ENCODE data around the gene ITGB2. TPM values are rescaled to one million over a fixed set of nuclear protein-coding genes. Genes with fewer than 3 reads are reported as not detected.

The ITGB2 gene
- total RNA-seq, 1 donor from 2014 or later = 0.15 TPM

DNA sequence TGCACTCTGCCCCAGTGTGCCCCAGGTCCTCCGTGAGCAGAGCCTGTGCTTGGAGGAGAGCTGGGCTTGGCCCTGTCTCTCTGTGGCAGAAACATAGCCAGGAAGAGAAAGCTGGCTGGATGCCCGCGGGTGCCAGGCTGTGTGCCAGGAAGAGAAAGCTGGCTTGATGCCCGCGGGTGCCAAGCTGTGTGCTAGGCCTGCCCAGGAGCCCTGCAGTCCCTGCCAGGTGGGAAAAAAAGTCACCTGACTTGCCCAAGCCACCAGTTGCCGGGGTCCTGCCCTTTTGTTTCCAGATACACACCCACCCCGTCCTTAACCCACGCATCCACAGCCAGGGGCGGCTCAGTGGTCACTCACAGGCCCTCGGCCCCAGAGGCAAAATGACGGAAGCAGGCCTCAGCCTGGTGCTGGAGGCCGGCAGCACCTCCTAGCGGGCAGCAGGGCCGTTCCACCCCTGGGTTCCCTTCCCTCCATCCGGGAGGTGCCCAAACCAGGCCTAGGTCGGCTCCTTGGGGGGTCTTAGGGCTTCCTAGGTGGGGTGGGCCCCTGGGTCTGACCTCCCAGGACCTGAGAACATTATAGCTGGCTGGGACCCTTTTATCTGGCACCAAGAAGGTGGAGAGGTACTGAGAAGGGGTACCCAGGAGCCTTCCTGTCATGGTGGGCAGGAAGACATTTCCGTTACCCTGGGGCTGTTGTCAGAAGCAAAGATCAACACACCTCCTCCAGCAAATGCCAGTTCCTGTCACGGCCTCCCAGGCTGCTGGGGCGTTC lies 9.1 kb downstream of the ITGB2 start:
- DNase-seq (ENCODE audit: low spot score) = no peak
- Mint-ChIP-seq H3K36me3 (ENCODE audit: low read depth) (no peaks in the 10 kb centered on the region), H3K4me3 (ENCODE audit: unreplicated experiment) (no peak overlapping the region), H3K27me3 (ENCODE audit: low read depth) (peaks cover 40% of the 10 kb centered on the region), H3K9me3 (ENCODE audit: low read depth) (no peaks in the 10 kb centered on the region), H3K27ac (ENCODE audit: unreplicated experiment) (no peak overlapping the region), H3K4me1 (ENCODE audit: low read depth) (peaks cover 16% of the 10 kb centered on the region)
- TF ChIP-seq, protein P1, sequence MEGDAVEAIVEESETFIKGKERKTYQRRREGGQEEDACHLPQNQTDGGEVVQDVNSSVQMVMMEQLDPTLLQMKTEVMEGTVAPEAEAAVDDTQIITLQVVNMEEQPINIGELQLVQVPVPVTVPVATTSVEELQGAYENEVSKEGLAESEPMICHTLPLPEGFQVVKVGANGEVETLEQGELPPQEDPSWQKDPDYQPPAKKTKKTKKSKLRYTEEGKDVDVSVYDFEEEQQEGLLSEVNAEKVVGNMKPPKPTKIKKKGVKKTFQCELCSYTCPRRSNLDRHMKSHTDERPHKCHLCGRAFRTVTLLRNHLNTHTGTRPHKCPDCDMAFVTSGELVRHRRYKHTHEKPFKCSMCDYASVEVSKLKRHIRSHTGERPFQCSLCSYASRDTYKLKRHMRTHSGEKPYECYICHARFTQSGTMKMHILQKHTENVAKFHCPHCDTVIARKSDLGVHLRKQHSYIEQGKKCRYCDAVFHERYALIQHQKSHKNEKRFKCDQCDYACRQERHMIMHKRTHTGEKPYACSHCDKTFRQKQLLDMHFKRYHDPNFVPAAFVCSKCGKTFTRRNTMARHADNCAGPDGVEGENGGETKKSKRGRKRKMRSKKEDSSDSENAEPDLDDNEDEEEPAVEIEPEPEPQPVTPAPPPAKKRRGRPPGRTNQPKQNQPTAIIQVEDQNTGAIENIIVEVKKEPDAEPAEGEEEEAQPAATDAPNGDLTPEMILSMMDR (IDR thresholded peaks at IDR 0.05) = no peak

DNA sequence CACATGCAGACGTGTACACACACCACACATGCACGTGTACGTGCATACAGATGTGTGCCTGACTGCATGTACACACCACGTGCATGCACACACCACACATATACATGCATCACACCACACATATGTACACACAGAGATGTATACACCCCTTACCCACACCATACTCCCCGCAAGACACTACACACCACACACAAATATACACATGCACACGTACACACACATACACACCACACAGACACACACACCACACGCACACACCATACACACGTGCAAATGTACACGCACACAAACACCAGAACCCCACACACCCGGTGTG lies 9.7 kb downstream of the ITGB2 start:
- no peak overlapping the region for H3K27ac Mint-ChIP-seq (ENCODE audit: unreplicated experiment)
- peaks cover 16% of the 10 kb centered on the region for H3K4me1 Mint-ChIP-seq (ENCODE audit: low read depth)
- no peak for DNase-seq (ENCODE audit: low spot score)
- TF ChIP-seq, protein P1 (IDR thresholded peaks at IDR 0.05) = no peak
- H3K36me3 Mint-ChIP-seq (ENCODE audit: low read depth) = no peaks in the 10 kb centered on the region
- H3K4me3 Mint-ChIP-seq (ENCODE audit: unreplicated experiment) = no peak overlapping the region
- peaks cover 42% of the 10 kb centered on the region for H3K27me3 Mint-ChIP-seq (ENCODE audit: low read depth)
- no peaks in the 10 kb centered on the region for H3K9me3 Mint-ChIP-seq (ENCODE audit: low read depth)

DNA sequence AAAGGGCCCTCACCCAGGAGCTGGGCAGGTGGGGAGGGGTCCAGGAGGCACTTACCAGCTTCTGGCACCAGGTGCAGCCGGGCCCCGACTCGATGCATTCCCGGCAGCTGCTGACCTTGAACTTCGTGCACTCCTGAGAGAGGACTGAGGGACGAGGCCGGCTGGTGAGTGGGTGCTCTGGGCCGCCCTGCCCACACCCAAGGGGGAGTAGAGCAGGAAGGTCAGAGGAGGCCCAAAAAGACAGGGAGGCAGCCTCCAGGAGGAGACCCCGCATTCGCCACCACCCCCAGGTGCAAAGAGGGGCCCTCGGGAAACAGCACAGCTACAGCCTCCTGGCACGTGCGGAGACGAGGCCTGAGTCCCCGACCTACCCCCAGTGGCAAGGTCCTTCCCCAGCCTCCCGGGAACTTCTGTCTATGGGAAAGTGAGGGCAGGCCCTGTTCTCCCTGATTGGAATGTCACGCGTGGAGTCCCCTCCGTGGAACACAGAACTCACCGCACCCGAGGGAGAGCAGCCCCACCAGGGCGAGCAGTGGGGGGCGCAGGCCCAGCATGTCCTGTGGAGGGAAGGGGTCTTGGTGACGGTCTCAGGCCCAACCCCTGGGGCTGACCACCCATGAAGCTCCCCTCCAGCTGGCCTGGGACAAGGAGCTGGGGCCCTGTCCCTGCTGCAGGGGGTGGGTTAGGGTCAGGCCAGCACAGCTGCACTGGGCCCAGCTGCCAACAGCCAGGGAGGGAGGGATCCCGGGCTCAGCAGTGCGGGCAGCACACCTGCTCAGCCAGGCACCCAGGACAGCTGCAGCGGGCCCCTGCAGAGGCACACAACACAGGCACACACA lies 10.3 kb downstream of the ITGB2 start:
- H3K27me3 Mint-ChIP-seq (ENCODE audit: low read depth) = peaks cover 40% of the 10 kb centered on the region
- H3K36me3 Mint-ChIP-seq (ENCODE audit: low read depth) = no peaks in the 10 kb centered on the region
- H3K27ac Mint-ChIP-seq (ENCODE audit: unreplicated experiment) = no peak overlapping the region
- no peak for DNase-seq (ENCODE audit: low spot score)
- TF ChIP-seq, protein P1 (IDR thresholded peaks at IDR 0.05) = no peak
- no peak overlapping the region for H3K4me3 Mint-ChIP-seq (ENCODE audit: unreplicated experiment)
- H3K9me3 Mint-ChIP-seq (ENCODE audit: low read depth) = no peaks in the 10 kb centered on the region
- H3K4me1 Mint-ChIP-seq (ENCODE audit: low read depth) = peaks cover 16% of the 10 kb centered on the region

- Mint-ChIP-seq H3K4me3 (ENCODE audit: unreplicated experiment) (no peak overlapping the region), H3K4me1 (ENCODE audit: low read depth) (peaks cover 15% of the 10 kb centered on the region), H3K27ac (ENCODE audit: unreplicated experiment) (no peak overlapping the region), H3K9me3 (ENCODE audit: low read depth) (no peaks in the 10 kb centered on the region), H3K36me3 (ENCODE audit: low read depth) (no peaks in the 10 kb centered on the region), H3K27me3 (ENCODE audit: low read depth) (peaks cover 35% of the 10 kb centered on the region)
- no peak for DNase-seq (ENCODE audit: low spot score)
- TF ChIP-seq, protein P1 (IDR thresholded peaks at IDR 0.05) = no peak
Observed at GRCh38 chr21:44909719-44910118, 11.0 kb downstream of the ITGB2 start.

GRCh38 chr21:44908908-44909307 lies 11.8 kb downstream of the ITGB2 start:
- H3K27ac Mint-ChIP-seq (ENCODE audit: unreplicated experiment) = no peak overlapping the region

More at GRCh38 chr21:44908908-44909307, 11.8 kb downstream of the ITGB2 start:
- no peak for DNase-seq (ENCODE audit: low spot score)
- H3K4me3 Mint-ChIP-seq (ENCODE audit: unreplicated experiment) = no peak overlapping the region
- H3K9me3 Mint-ChIP-seq (ENCODE audit: low read depth) = no peaks in the 10 kb centered on the region
- H3K4me1 Mint-ChIP-seq (ENCODE audit: low read depth) = peaks cover 10% of the 10 kb centered on the region
- TF ChIP-seq, protein P1 (IDR thresholded peaks at IDR 0.05) = no peak
- peaks cover 37% of the 10 kb centered on the region for H3K27me3 Mint-ChIP-seq (ENCODE audit: low read depth)
- H3K36me3 Mint-ChIP-seq (ENCODE audit: low read depth) = no peaks in the 10 kb centered on the region

Data from chondrocyte (in vitro differentiated cells).